Measurements from ENCODE around the gene PI4KB.

Gene PI4KB

DNA sequence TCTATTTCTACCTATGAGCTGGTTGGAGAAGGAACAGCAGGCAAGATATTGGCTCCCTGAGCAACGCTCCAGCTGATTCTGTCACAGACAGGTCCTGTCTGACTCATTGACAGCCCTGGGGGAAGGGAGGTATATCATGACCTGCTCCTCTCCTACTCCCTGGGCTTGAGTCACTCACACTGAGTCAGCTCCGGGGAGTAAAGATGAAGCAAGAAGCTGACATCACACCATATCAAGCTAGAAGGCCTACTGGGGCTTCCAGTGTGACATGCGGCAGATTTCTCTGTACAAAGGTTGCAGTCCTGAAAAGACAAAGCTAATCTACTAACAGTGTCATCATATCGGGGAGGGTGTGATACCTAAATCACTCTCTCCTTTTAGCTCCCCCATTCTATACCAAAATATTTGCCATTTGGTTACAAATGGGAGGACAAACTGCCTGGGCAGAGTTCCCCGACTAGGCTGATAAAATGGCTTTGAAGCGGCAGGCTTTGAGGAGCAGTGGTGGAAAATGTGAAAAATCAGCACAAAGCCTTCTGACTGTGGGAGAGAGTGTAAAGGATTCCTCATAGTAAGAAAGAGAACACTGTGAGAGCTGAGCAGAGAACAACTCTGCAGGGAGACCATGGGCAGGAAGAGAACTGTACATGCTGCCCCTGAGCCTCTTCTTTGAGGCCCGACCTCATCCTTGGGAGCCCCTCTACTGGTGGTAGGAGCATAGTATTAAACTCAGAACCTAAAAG, 15.5 kb downstream of the PI4KB start:
- H3K4me3 ChIP-seq: no peak overlapping the region
- no peaks in the 10 kb centered on the region for H3K27me3 ChIP-seq (ENCODE audit: low read depth)
- H3K9me3 ChIP-seq: no peaks in the 10 kb centered on the region
- peaks cover 55% of the 10 kb centered on the region for H3K36me3 ChIP-seq (replicated peaks)
- in situ Hi-C loops (cut with MboI; ENCODE audit: low sequenced_read_pairs): no loop called here
- H3K4me1 ChIP-seq: no peaks in the 10 kb centered on the region
- no peak for DNase-seq (ENCODE audit: low spot score in 2 of 2)

DNA sequence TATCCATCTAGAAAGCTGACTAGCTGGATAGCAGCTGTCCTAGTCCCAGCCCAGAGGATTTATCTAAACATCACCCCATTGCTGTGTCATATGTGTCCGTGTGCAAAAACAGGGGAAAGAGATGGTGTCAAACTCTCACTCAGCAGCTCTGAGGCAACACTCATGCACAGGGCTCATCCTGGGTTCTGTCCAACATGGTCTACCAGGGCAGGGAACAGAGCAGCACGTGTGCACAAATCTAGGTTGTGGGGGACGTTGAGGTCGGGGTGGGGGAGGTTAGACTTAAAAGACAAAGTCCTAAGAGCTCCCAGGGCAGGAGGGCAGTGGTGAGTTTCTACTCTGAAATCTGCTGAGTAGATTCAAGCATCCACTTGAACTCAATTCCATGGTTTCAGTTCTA, 16.2 kb downstream of the PI4KB start:
- no peaks in the 10 kb centered on the region for H3K9me3 ChIP-seq
- in situ Hi-C loops (cut with MboI; ENCODE audit: low sequenced_read_pairs): no loop called here
- no peak overlapping the region for H3K4me3 ChIP-seq
- H3K36me3 ChIP-seq (replicated peaks): peaks cover 57% of the 10 kb centered on the region
- no peaks in the 10 kb centered on the region for H3K27me3 ChIP-seq (ENCODE audit: low read depth)
- no peak for DNase-seq (ENCODE audit: low spot score in 2 of 2)
- H3K4me1 ChIP-seq: no peaks in the 10 kb centered on the region

DNA sequence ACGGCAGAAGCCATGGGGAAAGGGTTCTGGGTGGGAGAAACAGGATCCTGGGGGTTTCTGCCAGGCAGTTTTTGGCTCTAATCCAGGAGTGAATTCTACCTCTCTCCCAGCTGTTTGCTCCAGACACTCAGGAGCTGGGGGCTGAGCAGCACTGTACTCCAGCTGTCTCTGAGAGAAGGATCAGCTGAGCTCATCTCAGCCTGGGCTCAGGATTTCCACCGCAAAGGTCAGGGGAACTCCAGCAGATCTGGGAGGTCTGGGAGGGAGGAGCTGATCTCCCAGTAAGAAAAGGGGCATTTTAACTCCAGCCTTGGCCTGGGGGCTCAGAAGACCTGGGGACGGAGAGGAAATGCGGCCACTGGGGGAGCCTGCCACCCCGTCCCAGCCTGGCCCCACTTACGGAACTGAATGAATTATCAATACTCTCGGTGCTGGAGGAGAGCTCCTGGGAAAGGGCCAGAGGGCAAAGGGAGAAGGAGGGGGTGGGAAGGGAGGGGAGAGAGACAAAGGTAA, 17.3 kb downstream of the PI4KB start:
- H3K36me3 ChIP-seq (replicated peaks): peaks cover 61% of the 10 kb centered on the region
- no peaks in the 10 kb centered on the region for H3K4me1 ChIP-seq
- no peaks in the 10 kb centered on the region for H3K27me3 ChIP-seq (ENCODE audit: low read depth)
- H3K9me3 ChIP-seq: no peaks in the 10 kb centered on the region
- in situ Hi-C loops (cut with MboI; ENCODE audit: low sequenced_read_pairs): no loop called here
- H3K4me3 ChIP-seq: no peak overlapping the region
- no peak for DNase-seq (ENCODE audit: low spot score in 2 of 2)

DNA sequence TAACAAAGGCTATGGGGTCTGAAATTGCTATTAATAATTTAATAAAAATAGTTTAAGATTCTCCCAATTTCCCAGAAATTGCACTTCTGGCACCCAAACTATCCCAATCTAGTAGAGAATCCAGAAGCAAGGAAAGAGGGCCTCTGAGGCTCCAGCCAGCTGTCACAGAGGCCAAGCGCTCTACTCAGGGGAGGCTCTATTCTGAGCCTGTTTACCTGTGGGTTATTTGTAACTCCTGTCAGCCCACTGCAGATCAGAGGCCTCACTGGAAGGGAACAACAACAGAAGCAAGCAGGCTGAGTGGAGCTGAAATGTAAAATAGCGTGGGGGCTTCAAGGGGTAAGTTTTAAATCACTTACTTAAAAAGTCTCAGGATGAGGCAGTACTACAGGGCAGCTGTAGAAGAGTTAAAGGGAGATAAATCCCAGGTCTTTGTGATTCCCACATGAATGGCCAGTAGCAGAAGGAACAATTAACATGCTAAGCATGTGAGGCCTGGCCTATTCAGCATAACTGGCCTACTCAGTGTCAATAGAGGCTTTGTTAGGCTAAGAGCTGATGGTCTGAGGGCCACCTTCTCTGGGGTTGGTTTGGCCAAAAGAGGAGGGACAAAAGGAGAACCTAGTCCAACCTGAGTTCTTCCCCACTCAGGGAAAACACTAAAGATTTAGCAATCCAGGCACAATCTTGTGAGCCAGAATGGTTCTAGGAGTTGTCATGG, 32.3 kb downstream of the PI4KB start:
- in situ Hi-C loops (cut with MboI; ENCODE audit: low sequenced_read_pairs): no loop called here
- Histone ChIP-seq H3K36me3 (replicated peaks) (peaks cover 80% of the 10 kb centered on the region), H3K4me3 (no peak overlapping the region), H3K4me1 (peaks cover 10% of the 10 kb centered on the region), H3K27me3 (ENCODE audit: low read depth) (no peaks in the 10 kb centered on the region), H3K9me3 (no peaks in the 10 kb centered on the region)
- DNase-seq (ENCODE audit: low spot score in 2 of 2): peak; percentile 57 to 64

DNA sequence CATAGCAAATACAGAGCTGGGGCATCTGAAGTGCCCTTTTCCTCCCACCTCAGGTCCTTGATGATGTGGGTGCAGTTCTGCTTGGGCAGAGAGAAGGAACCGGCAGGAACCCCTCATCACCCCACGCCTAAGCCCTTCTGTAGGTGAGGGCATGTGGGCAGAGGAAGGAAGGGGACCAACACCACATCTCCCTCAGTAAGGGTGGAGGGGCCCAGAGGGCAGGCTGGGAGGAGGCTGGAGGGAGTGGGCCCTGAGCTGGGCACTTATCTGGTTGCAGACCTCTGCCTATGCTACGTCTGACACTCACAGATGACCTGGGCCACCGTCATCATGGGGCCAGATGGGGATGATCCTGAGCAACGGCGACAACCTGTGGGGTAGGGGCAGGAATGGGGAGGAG, 34.1 kb downstream of the PI4KB start:
- Histone ChIP-seq H3K4me3 (no peak overlapping the region), H3K9me3 (no peaks in the 10 kb centered on the region), H3K36me3 (replicated peaks) (peaks cover 80% of the 10 kb centered on the region), H3K27me3 (ENCODE audit: low read depth) (no peaks in the 10 kb centered on the region), H3K4me1 (peaks cover 10% of the 10 kb centered on the region)
- in situ Hi-C loops (cut with MboI; ENCODE audit: low sequenced_read_pairs): no loop called here
- DNase-seq (ENCODE audit: low spot score in 2 of 2): no peak

DNA sequence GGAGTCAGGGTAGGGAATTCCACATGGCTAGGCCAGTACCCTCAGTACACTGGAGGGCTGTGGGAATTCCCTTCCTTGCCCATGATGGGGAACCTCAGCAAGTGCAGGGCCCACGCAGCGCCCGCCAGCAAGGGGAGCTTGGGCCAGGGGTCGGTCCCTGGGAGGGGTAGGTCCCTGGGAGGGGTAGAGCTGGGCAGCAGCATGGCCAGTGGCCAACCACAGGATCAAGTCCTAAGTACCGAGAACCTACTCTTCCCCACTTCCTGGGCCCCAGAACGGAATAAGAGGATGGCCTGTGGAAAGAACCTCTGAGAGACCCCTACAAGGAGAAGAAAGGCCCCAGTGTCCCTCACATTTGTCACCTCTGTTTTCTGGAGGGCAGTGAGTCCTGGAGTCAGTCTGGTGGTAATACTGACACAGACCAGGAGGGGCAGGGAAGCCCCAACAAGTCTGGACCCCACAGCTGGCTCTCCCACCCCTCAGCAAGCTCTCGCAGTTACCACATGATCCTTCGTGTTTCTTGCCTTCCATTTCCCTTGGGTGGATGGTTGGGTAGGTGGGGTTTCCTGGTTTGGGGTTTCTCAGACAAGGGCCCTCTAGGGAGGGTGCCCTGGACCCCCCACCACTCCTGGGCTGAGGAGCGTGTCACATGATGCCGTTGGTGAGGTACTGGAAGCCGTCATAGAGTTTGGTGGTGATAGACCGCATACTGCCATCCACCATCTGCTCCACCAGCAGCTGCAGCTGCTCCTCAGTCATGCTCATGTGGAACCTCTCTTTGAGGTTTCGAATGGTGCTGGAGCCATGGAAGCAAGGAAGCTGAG, 34.8 kb downstream of the PI4KB start:
- in situ Hi-C loops (cut with MboI; ENCODE audit: low sequenced_read_pairs): no loop called here
- peaks cover 10% of the 10 kb centered on the region for H3K4me1 ChIP-seq
- H3K4me3 ChIP-seq: no peak overlapping the region
- peaks cover 82% of the 10 kb centered on the region for H3K36me3 ChIP-seq (replicated peaks)
- H3K27me3 ChIP-seq (ENCODE audit: low read depth): no peaks in the 10 kb centered on the region
- H3K9me3 ChIP-seq: no peaks in the 10 kb centered on the region
- no peak for DNase-seq (ENCODE audit: low spot score in 2 of 2)

DNA sequence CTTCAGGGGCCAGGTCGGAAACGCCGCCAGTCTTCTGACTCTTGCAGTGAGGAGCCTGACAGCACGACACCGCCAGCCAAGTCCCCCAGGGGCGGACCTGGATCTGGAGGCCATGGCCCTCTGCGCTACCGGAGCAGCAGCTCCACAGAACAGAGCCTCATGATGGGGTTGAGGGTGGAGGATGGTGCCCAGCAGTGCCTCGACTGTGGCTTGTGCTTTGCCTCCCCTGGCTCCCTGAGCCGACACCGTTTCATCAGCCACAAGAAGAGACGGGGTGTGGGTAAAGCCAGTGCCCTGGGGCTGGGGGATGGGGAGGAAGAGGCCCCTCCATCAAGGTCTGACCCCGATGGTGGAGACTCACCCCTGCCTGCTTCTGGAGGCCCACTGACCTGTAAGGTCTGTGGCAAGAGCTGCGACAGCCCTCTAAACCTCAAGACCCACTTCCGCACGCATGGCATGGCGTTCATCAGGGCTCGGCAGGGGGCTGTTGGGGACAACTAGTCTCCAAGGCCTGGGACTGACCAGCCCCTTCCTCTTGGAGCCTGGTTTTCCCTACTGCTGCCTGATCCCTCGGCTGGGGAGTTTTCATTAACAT, 36.4 kb downstream of the PI4KB start:
- Histone ChIP-seq H3K27me3 (ENCODE audit: low read depth) (no peaks in the 10 kb centered on the region), H3K9me3 (no peaks in the 10 kb centered on the region), H3K4me1 (peaks cover 10% of the 10 kb centered on the region), H3K4me3 (no peak overlapping the region), H3K36me3 (replicated peaks) (peaks cover 88% of the 10 kb centered on the region)
- no peak for DNase-seq (ENCODE audit: low spot score in 2 of 2)
- in situ Hi-C loops (cut with MboI; ENCODE audit: low sequenced_read_pairs): no loop called here

DNA sequence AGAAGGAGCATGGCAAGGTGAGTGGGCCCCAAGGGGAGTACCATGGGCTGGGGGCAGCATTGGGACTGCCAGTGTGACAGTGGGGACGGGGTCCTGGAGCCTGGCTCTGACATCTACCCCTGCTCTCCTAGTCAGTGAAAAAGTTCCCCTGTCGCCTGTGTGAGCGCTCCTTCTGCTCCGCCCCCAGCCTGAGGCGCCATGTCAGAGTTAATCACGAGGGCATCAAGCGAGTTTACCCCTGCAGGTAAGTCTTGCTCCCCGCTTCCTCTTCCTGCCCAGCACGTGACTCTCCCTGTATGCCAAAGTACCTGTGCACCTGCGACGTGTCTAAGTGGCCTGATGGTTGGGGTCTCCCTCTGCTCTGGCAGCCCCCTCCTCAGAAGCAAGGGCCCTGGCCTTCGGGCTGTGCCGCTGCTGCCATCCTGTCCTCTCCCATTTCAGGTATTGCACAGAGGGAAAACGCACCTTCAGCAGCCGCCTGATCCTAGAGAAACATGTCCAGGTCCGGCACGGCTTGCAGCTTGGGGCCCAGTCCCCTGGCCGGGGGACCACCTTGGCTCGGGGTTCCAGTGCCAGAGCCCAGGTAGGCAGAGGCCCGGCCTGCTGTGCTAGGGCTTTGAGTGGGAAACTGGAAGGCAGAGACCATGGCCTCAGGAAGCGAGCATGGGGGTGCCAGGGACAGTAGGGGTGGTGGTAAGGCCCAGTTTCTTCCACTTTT, 37.1 kb downstream of the PI4KB start:
- peaks cover 86% of the 10 kb centered on the region for H3K36me3 ChIP-seq (replicated peaks)
- no peaks in the 10 kb centered on the region for H3K27me3 ChIP-seq (ENCODE audit: low read depth)
- no peak for DNase-seq (ENCODE audit: low spot score in 2 of 2)
- no peaks in the 10 kb centered on the region for H3K9me3 ChIP-seq
- peaks cover 6% of the 10 kb centered on the region for H3K4me1 ChIP-seq
- in situ Hi-C loops (cut with MboI; ENCODE audit: low sequenced_read_pairs): no loop called here
- H3K4me3 ChIP-seq: no peak overlapping the region

DNA sequence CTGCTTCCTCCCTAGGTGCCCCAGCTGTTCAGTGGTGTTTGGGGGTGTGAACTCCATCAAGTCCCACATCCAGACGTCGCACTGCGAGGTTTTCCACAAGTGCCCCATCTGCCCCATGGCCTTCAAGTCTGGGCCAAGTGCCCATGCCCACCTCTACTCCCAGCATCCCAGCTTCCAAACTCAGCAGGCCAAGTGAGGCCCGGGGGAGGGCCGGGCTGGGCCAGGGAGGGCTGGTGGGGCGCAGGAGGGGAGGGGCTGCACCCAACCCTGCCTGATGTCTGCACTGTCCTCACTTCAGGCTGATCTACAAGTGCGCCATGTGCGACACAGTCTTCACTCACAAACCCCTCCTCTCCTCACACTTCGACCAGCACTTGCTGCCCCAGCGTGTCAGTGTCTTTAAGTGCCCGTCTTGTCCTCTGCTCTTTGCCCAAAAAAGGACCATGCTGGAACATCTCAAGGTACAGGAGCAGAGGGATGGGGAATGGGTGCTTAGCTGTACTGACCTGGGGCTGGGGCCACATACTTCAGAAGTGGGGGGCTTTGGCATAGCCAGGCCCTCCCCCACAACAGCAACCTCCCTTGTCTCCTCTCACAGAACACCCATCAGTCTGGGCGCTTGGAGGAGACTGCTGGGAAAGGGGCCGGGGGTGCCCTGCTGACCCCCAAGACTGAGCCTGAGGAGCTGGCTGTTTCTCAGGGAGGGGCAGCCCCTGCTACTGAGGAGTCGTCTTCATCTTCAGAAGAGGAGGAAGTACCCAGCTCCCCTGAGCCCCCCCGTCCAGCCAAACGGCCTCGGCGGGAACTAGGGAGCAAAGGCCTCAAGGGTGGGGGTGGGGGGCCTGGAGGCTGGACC, 37.9 kb downstream of the PI4KB start:
- no peaks in the 10 kb centered on the region for H3K9me3 ChIP-seq
- H3K4me1 ChIP-seq: no peaks in the 10 kb centered on the region
- H3K27me3 ChIP-seq (ENCODE audit: low read depth): no peaks in the 10 kb centered on the region
- in situ Hi-C loops (cut with MboI; ENCODE audit: low sequenced_read_pairs): no loop called here
- peaks cover 81% of the 10 kb centered on the region for H3K36me3 ChIP-seq (replicated peaks)
- no peak overlapping the region for H3K4me3 ChIP-seq
- no peak for DNase-seq (ENCODE audit: low spot score in 2 of 2)

DNA sequence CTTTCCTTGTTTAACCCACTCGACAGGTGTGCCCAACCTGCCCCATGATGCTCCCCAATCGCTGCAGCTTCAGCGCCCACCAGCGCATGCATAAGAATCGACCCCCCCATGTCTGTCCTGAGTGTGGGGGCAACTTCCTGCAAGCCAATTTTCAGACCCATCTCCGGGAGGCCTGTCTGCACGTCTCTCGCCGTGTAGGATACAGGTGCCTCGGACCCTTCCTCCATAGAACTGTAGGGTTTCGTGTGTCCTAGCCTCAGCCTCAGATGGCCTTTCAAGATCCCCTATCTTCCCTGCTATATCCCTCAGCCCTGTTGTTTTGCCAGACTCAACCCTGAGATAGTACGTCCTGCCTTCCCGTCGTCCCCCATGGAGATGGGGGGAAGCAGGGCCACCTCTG, 38.7 kb downstream of the PI4KB start:
- H3K27me3 ChIP-seq (ENCODE audit: low read depth): no peaks in the 10 kb centered on the region
- DNase-seq (ENCODE audit: low spot score in 2 of 2): no peak
- in situ Hi-C loops (cut with MboI; ENCODE audit: low sequenced_read_pairs): no loop called here
- H3K36me3 ChIP-seq (replicated peaks): peaks cover 73% of the 10 kb centered on the region
- H3K9me3 ChIP-seq: no peaks in the 10 kb centered on the region
- no peak overlapping the region for H3K4me3 ChIP-seq
- peaks cover 3% of the 10 kb centered on the region; the same call in 1 of the 2 replicates for H3K4me1 ChIP-seq

DNA sequence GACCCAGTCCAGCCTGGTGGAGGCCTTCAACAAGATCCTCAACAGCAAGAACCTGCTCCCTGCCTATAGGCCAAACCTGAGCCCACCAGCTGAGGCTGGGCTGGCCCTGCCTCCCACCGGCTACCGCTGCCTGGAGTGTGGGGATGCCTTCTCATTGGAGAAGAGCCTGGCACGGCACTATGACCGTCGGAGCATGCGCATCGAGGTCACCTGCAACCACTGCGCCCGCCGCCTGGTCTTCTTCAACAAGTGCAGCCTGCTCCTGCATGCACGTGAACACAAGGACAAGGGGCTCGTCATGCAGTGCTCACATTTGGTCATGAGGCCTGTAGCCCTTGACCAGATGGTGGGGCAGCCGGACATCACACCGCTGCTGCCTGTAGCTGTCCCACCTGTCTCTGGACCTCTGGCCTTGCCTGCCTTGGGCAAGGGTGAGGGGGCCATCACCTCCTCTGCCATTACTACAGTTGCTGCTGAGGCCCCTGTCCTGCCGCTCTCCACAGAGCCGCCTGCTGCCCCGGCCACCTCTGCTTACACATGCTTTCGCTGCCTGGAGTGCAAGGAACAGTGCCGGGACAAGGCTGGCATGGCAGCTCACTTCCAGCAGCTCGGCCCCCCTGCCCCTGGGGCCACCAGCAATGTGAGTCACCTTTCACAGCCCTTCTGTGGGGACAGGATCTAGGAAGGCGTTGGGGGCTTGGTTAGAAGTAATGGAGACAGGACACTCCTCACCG, 39.3 kb downstream of the PI4KB start:
- Histone ChIP-seq H3K27me3 (ENCODE audit: low read depth) (no peaks in the 10 kb centered on the region), H3K4me3 (no peak overlapping the region), H3K9me3 (no peaks in the 10 kb centered on the region), H3K36me3 (replicated peaks) (peaks cover 69% of the 10 kb centered on the region), H3K4me1 (peaks cover 4% of the 10 kb centered on the region; the same call in 1 of the 2 replicates)
- in situ Hi-C loops (cut with MboI; ENCODE audit: low sequenced_read_pairs): no loop called here
- no peak for DNase-seq (ENCODE audit: low spot score in 2 of 2)

DNA sequence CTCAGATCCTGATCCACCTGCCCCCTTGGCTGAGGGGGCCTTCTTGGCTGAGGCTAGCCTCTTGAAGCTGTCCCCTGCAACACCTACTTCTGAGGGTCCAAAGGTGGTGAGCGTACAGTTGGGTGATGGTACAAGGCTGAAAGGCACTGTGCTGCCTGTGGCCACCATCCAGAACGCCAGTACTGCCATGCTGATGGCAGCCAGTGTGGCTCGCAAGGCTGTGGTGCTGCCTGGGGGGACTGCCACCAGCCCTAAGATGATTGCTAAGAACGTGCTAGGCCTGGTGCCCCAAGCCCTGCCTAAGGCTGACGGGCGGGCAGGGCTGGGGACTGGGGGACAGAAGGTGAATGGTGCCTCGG, 39.9 kb downstream of the PI4KB start:
- Histone ChIP-seq H3K9me3 (no peaks in the 10 kb centered on the region), H3K4me3 (no peak overlapping the region), H3K27me3 (ENCODE audit: low read depth) (no peaks in the 10 kb centered on the region), H3K4me1 (peaks cover 4% of the 10 kb centered on the region; the same call in 1 of the 2 replicates), H3K36me3 (replicated peaks) (peaks cover 66% of the 10 kb centered on the region)
- no peak for DNase-seq (ENCODE audit: low spot score in 2 of 2)
- in situ Hi-C loops (cut with MboI; ENCODE audit: low sequenced_read_pairs): no loop called here

All from HAP-1 (cell line).